HCT116 (cell line): ENCODE data around the gene PTOV1.

Source experiments
- ATF3 ChIP-seq: IDR thresholded peaks from 2 replicates; pipeline ENCODE4 v1.6.1; 2012
- CBX3 ChIP-seq: IDR thresholded peaks from 2 replicates; pipeline ENCODE4 v1.6.1; 2012; ENCODE audit warnings: low read depth
- CTCF ChIP-seq, 3 experiments: fragments of 200-600 bp in 1 of 3; sonication (generic) in 1 of 3; IDR thresholded peaks in 2 of 3; conservative IDR thresholded peaks in 1 of 3; 2 replicates each; pipeline ENCODE4 v1.5.1; 2012 to 2017; ENCODE audit warnings: low read depth in 2 of 3, low read length in 2 of 3, antibody characterized with exemption in 1 of 3, borderline replicate concordance in 1 of 3, control low read depth in 1 of 3, mild to moderate bottlenecking in 1 of 3, mixed read lengths in 1 of 3, mixed run types in 1 of 3, moderate library complexity in 1 of 3; ENCODE audit not compliant: insufficient read depth in 1 of 3
- EGR1 ChIP-seq: IDR thresholded peaks from 2 replicates; pipeline ENCODE4 v1.6.1; 2012; ENCODE audit warnings: low read depth
- EZH2 ChIP-seq: fragments of 200-600 bp; sonication (generic); IDR thresholded peaks from 2 replicates; pipeline ENCODE4 v1.6.1; 2017; ENCODE audit warnings: antibody characterized with exemption, mixed run types
- POLR2A ChIP-seq: IDR thresholded peaks from 2 replicates; pipeline ENCODE4 v1.7.0; 2011; ENCODE audit warnings: borderline replicate concordance; ENCODE audit not compliant: insufficient read depth, insufficient read length; ENCODE audit errors: extremely low read depth
- POLR2AphosphoS5 ChIP-seq: IDR thresholded peaks from 2 replicates; pipeline ENCODE4 v1.6.1; 2011; ENCODE audit warnings: mild to moderate bottlenecking, low read depth, low read length, moderate library complexity
- REST ChIP-seq: IDR thresholded peaks from 2 replicates; pipeline ENCODE4 v1.6.1; 2012; ENCODE audit warnings: low read depth

DNA sequence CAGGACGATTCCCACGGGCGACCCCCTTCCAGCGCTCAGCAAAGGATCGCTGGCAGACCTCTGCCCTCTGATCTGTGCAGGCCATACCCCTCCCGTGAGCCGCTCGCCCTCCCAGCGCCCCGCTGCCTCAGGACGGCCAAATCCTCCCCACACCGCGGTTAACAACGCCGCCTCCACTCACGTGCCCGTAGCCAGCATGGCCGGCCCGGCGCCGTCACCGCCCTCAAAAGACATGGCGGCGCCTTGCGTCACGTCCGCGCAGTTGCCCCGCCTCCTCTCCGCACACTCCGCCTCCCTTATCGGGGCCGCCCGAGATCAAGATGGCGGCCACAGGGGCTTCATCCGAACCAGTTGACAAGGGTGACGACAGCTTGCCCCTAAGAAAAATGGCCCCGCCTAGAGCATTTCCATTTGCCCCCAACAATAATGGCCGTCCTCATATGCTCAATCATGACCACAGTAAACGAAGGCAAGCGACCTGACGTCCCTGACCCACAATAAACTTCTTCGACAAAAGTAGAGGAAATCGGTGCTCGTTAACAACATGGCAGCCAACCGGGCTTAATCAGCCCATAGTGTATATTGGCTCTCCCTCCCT, 25.6 kb downstream of the PTOV1 start:
- TF ChIP-seq CTCF (IDR thresholded peaks at IDR 0.05 in 2 of 3, conservative IDR thresholded peaks at IDR 0.05 in 1 of 3; ENCODE audit: borderline replicate concordance in 1 of 3, insufficient read depth in 1 of 3, low read depth in 2 of 3, low read length in 2 of 3) (no peak), ATF3 (no peak), EZH2 (no peak), POLR2AphosphoS5 (peak; percentile 58), EGR1 (no peak), REST (no peak), CBX3 (no peak), POLR2A (peak; percentile 19)
